ENCODE measurements around the gene PCDHA10. TPM values are rescaled to one million over a fixed set of nuclear protein-coding genes. Genes with fewer than 3 reads are reported as not detected.
A peak's percentile ranks its signal among the peaks of the same experiment; 100 is the strongest.
"Not testable (repeated sequence)": the region's sequence is repeated elsewhere in the genome, so short reads cannot be mapped to it uniquely, and the experiment has no call there.

The PCDHA10 gene
- under 1 TPM; 0.44 to 0.55 TPM for total RNA-seq
- long read RNA-seq = 0 reads

GRCh38 chr5:140855772-140856674, at the start of gene PCDHA10:
Gene PCDHA10, plus strand, starts transcription at chr5:140855897. Its CDS starts 152 bp downstream, at chr5:140856049.
- ATAC-seq = no peak
- intact Hi-C loops (cut with DNase I) = loop anchor here in 1 of 2 donors (10.0 kb wide), 1 partner anchor 189 kb away; no protein-coding TSS in a partner anchor
- DNase-seq = no peak

GRCh38 chr5:140806834-140807775, 48.6 kb upstream of the PCDHA10 start, which contains the start of gene PCDHA4:
Gene PCDHA4, plus strand, starts transcription at chr5:140807068.
- intact Hi-C loops (cut with DNase I) = no loop called here
- ATAC-seq (peak; percentile 53 to 60), DNase-seq (peak; percentile 49)

GRCh38 chr5:140808241-140808888, 47.3 kb upstream of the PCDHA10 start:
- intact Hi-C loops (cut with DNase I); DNase-seq; ATAC-seq: not testable (repeated sequence)

DNA sequence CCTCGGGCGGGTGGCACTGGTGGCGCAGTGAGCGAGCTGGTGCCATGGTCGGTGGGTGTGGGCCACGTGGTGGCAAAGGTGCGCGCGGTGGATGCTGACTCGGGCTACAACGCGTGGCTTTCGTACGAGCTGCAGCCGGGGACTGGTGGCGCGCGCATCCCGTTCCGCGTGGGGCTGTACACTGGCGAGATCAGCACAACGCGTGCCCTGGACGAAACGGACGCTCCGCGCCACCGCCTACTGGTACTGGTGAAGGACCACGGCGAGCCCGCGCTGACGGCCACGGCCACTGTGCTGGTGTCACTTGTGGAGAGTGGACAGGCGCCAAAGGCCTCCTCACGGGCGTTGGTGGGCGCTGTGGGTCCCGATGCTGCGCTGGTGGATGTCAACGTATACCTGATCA, 46.8 kb upstream of the PCDHA10 start:
- intact Hi-C loops (cut with DNase I) = no loop called here
- DNase-seq (no peak), ATAC-seq (no peak)

- DNase-seq (no peak), ATAC-seq (no peak)
- intact Hi-C loops (cut with DNase I) = no loop called here
Measured at GRCh38 chr5:140821375-140822280, 34.1 kb upstream of the PCDHA10 start, which contains the start of gene PCDHA5. Gene PCDHA5, plus strand, starts transcription at chr5:140821613.

- no peak for ATAC-seq
- no peak for DNase-seq
- intact Hi-C loops (cut with DNase I) = no loop called here
Measured at GRCh38 chr5:140822281-140822629, 33.4 kb upstream of the PCDHA10 start.

DNA sequence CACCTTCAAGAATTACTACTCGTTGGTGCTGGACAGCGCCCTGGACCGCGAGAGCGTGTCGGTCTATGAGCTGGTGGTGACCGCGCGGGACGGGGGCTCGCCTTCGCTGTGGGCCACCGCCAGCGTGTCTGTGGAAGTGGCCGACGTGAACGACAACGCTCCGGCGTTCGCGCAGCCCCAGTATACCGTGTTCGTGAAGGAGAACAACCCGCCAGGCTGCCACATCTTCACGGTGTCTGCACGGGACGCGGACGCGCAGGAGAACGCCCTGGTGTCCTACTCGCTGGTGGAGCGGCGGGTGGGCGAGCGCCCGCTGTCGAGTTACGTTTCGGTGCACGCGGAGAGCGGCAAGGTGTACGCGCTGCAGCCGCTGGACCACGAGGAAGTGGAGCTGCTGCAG, 32.7 kb upstream of the PCDHA10 start:
- intact Hi-C loops (cut with DNase I); DNase-seq: not testable (repeated sequence)

GRCh38 chr5:140823475-140823874, 32.2 kb upstream of the PCDHA10 start:
- DNase-seq (no peak), ATAC-seq (no peak)
- intact Hi-C loops (cut with DNase I) = no loop called here

More for the DNA sequence above, 32.7 kb upstream of the PCDHA10 start:
- not testable (repeated sequence) for ATAC-seq

DNA sequence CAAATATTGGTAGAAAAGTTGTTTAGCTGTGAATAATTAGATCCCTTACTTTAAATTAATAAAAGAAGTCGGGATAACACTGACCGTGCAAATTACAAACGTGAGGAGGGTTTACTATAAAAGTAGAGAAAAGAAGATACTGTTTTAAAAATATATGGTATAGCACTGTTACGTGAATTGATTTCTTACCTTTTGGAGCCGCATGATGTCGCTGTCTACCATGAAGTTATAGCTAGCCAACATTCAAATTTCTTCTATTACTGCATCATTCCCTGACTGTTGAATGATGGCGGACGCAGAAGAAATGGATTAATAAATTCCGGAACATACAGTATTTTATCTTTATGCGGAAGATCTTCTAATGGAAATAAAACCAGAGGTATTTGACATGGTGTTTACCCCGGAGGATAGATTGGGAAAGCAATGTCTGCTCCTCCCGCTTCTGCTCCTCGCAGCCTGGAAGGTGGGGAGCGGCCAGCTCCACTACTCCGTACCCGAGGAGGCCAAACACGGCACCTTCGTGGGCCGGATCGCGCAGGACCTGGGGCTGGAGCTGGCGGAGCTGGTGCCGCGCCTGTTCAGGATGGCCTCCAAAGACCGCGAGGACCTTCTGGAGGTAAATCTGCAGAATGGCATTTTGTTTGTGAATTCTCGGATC, 27.9 kb upstream of the PCDHA10 start, which contains the start of gene PCDHA6:
Gene PCDHA6 (plus strand): TSS at position 257 of the 658 bp plus-strand sequence. CDS start 132 bp downstream, at position 389.
- no peak for DNase-seq
- intact Hi-C loops (cut with DNase I) = no loop called here
- ATAC-seq = no peak

DNA sequence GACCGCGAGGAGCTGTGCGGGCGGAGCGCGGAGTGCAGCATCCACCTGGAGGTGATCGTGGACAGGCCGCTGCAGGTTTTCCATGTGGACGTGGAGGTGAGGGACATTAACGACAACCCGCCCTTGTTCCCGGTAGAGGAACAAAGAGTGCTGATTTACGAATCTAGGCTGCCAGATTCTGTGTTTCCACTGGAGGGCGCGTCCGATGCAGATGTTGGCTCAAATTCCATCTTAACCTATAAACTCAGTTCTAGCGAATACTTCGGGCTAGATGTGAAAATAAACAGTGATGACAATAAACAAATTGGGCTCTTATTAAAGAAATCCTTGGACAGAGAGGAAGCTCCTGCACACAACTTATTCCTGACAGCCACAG, 27.3 kb upstream of the PCDHA10 start:
- intact Hi-C loops (cut with DNase I) = no loop called here
- ATAC-seq = no peak
- DNase-seq = no peak

- DNase-seq; ATAC-seq; intact Hi-C loops (cut with DNase I): not testable (repeated sequence)
Measured at GRCh38 chr5:140829511-140830501, 25.9 kb upstream of the PCDHA10 start.

GRCh38 chr5:140833993-140834392, 21.7 kb upstream of the PCDHA10 start, which contains the start of gene PCDHA7:
Gene PCDHA7, plus strand, starts transcription at chr5:140834269. Its CDS starts 115 bp downstream, at chr5:140834384.
- intact Hi-C loops (cut with DNase I) = no loop called here
- DNase-seq (no peak), ATAC-seq (no peak)

- intact Hi-C loops (cut with DNase I); DNase-seq; ATAC-seq: not testable (repeated sequence)
Measured at GRCh38 chr5:140834439-140835008, 21.2 kb upstream of the PCDHA10 start.

GRCh38 chr5:140835622-140836510, 19.8 kb upstream of the PCDHA10 start:
- intact Hi-C loops (cut with DNase I) = no loop called here
- DNase-seq (no peak), ATAC-seq (no peak)

Data from left cardiac atrium (tissue), 4 donors.